ENCODE data around the gene RYR3. TPM values are rescaled to one million over a fixed set of nuclear protein-coding genes. Genes with fewer than 3 reads are reported as not detected.

Gene RYR3
- total and polyA plus RNA-seq, 2 donors (not counting 1 experiment from before 2014, with no cell fraction given) = not detected

DNA sequence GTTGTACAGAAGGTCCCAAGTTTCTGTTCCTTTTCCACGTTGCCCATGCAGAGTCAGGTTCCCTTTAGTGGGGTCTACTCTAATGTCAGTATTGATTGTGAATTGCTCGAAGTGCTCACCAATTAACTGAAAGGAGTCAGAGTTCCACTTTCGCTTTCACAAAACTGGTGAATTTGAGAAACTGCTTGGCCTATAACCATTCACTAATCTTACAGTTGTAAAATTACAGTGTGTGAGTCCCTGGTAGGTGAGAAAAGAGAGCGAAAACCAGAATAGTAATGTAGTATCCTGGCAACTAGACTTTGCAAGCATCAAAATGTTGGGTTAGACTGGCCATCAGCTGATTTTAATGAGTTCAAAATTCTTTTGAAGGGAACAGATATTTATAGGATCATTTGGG lies 420.0 kb downstream of the RYR3 start:
- H3K27me3 Mint-ChIP-seq = no peaks in the 10 kb centered on the region
- Histone ChIP-seq H4K20me1 (ENCODE audit: control insufficient read depth, insufficient read depth, low read length, poor library complexity, severe bottlenecking) (no peaks in the 10 kb centered on the region), H3K79me2 (ENCODE audit: control insufficient read depth, insufficient read depth, low read length) (no peaks in the 10 kb centered on the region), H3K36me3 (replicated peaks in 1 of 2; ENCODE audit: control extremely low read depth in 1 of 2, control insufficient read depth in 1 of 2, extremely low read depth in 1 of 2, insufficient read depth in 2 of 2, low read length in 1 of 2) (no peaks in the 10 kb centered on the region), H3K4me3 (ENCODE audit: control extremely low read depth in 1 of 5, extremely low read depth in 1 of 5, insufficient read depth in 1 of 5, low read depth in 2 of 5, low read length in 4 of 5) (no peak overlapping the region), H3K27me3 (replicated peaks in 1 of 4; ENCODE audit: control extremely low read depth in 1 of 4, control insufficient read depth in 3 of 4, insufficient read depth in 4 of 4, low read length in 3 of 4) (no peaks in the 10 kb centered on the region), H3K4me1 (ENCODE audit: control insufficient read depth in 2 of 2, insufficient read depth in 2 of 2, low read length in 2 of 2) (no peaks in the 10 kb centered on the region), H3K9me3 (ENCODE audit: control extremely low read depth in 1 of 3, control insufficient read depth in 2 of 3, insufficient read depth in 1 of 3, low read length in 2 of 3) (no peaks in the 10 kb centered on the region), H3K9ac (ENCODE audit: low read length) (no peak overlapping the region), H3K4me2 (replicated peaks; ENCODE audit: low read depth, low read length, poor library complexity, severe bottlenecking) (no peak overlapping the region), H2AFZ (ENCODE audit: insufficient read depth, low read depth, low read length, poor library complexity, severe bottlenecking) (no peak overlapping the region), H3K27ac (ENCODE audit: low read length in 2 of 2) (no peak overlapping the region)
- ATAC-seq (ENCODE audit: low read depth) (no peak), DNase-seq (no peak)
- ChIA-PET POLR2A (interaction anchor here (0.7 kb wide), 1 partner anchor 11 kb away, joined by 3 read pairs; no protein-coding TSS in a partner anchor), CTCF (interaction anchor here (0.7 to 1.9 kb wide), 3 partner anchors 8 to 438 kb away, joined by 3 to 7 read pairs (median 7); no protein-coding TSS in a partner anchor)
- 100% methylated on average over 1 of the region's 4 CpGs for WGBS (ENCODE audit: insufficient coverage)
- H3K9me3 Mint-ChIP-seq (ENCODE audit: insufficient read depth) = no peaks in the 10 kb centered on the region
- no peak overlapping the region for H3K27ac Mint-ChIP-seq
- no peaks in the 10 kb centered on the region for H3K4me1 Mint-ChIP-seq
- TF ChIP-seq, protein P1, sequence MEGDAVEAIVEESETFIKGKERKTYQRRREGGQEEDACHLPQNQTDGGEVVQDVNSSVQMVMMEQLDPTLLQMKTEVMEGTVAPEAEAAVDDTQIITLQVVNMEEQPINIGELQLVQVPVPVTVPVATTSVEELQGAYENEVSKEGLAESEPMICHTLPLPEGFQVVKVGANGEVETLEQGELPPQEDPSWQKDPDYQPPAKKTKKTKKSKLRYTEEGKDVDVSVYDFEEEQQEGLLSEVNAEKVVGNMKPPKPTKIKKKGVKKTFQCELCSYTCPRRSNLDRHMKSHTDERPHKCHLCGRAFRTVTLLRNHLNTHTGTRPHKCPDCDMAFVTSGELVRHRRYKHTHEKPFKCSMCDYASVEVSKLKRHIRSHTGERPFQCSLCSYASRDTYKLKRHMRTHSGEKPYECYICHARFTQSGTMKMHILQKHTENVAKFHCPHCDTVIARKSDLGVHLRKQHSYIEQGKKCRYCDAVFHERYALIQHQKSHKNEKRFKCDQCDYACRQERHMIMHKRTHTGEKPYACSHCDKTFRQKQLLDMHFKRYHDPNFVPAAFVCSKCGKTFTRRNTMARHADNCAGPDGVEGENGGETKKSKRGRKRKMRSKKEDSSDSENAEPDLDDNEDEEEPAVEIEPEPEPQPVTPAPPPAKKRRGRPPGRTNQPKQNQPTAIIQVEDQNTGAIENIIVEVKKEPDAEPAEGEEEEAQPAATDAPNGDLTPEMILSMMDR (IDR thresholded peaks at IDR 0.05) = no peak
- TF ChIP-seq EZH2 (IDR thresholded peaks at IDR 0.05; ENCODE audit: borderline replicate concordance, insufficient read depth, low read depth, low read length, poor library complexity, severe bottlenecking) = no peak
- intact Hi-C loops (cut with micrococcal nuclease) = no loop called here
- no peak overlapping the region for H3K4me3 Mint-ChIP-seq

DNA sequence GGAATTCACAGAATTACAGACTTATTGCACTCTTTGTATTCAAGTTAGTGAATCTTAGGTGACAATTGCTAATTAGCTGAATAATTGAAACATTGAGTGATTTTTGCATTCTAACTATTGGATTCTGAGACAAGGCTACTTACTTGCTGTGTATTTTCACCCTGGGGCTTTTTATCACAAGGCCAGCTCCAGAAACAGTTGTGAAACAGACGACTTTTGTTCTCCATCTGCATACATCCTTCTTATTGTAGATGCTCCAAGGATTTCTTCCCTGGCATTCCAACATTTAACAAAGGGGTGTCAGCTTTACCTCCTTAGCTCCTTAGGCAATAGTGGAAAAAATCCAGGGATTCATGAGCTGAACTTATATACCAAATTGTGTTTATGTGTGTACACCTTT lies 424.4 kb downstream of the RYR3 start:
- no peaks in the 10 kb centered on the region for H3K4me1 ChIP-seq (ENCODE audit: control insufficient read depth in 2 of 2, insufficient read depth in 2 of 2, low read length in 2 of 2)
- ATAC-seq (ENCODE audit: low read depth) (no peak), DNase-seq (no peak)
- TF ChIP-seq, protein P1 (IDR thresholded peaks at IDR 0.05) = no peak
- no peak for TF ChIP-seq EZH2 (IDR thresholded peaks at IDR 0.05; ENCODE audit: borderline replicate concordance, insufficient read depth, low read depth, low read length, poor library complexity, severe bottlenecking)
- Mint-ChIP-seq H3K4me1 (no peaks in the 10 kb centered on the region), H3K27ac (no peak overlapping the region), H3K4me3 (no peak overlapping the region), H3K9me3 (ENCODE audit: insufficient read depth) (no peaks in the 10 kb centered on the region), H3K27me3 (no peaks in the 10 kb centered on the region)
- WGBS (ENCODE audit: insufficient coverage) = 63% methylated on average over 1 of the region's 1 CpG
- H3K27ac ChIP-seq (ENCODE audit: low read length in 2 of 2) = no peak overlapping the region
- POLR2A ChIA-PET = no interaction called here
- CTCF ChIA-PET = interaction anchor here (1.2 to 1.9 kb wide), 4 partner anchors 8 to 238 kb away, joined by 4 to 5 read pairs (median 5); no protein-coding TSS in a partner anchor
- H4K20me1 ChIP-seq (ENCODE audit: control insufficient read depth, insufficient read depth, low read length, poor library complexity, severe bottlenecking) = no peaks in the 10 kb centered on the region
- no peaks in the 10 kb centered on the region for H3K27me3 ChIP-seq (replicated peaks in 1 of 4; ENCODE audit: control extremely low read depth in 1 of 4, control insufficient read depth in 3 of 4, insufficient read depth in 4 of 4, low read length in 3 of 4)
- H3K36me3 ChIP-seq (replicated peaks in 1 of 2; ENCODE audit: control extremely low read depth in 1 of 2, control insufficient read depth in 1 of 2, extremely low read depth in 1 of 2, insufficient read depth in 2 of 2, low read length in 1 of 2) = no peaks in the 10 kb centered on the region
- H3K4me3 ChIP-seq (ENCODE audit: control extremely low read depth in 1 of 5, extremely low read depth in 1 of 5, insufficient read depth in 1 of 5, low read depth in 2 of 5, low read length in 4 of 5) = no peak overlapping the region
- no peaks in the 10 kb centered on the region for H3K9me3 ChIP-seq (ENCODE audit: control extremely low read depth in 1 of 3, control insufficient read depth in 2 of 3, insufficient read depth in 1 of 3, low read length in 2 of 3)
- H3K9ac ChIP-seq (ENCODE audit: low read length) = no peak overlapping the region
- H3K4me2 ChIP-seq (replicated peaks; ENCODE audit: low read depth, low read length, poor library complexity, severe bottlenecking) = no peak overlapping the region
- H2AFZ ChIP-seq (ENCODE audit: insufficient read depth, low read depth, low read length, poor library complexity, severe bottlenecking) = no peak overlapping the region
- no peaks in the 10 kb centered on the region for H3K79me2 ChIP-seq (ENCODE audit: control insufficient read depth, insufficient read depth, low read length)
- intact Hi-C loops (cut with micrococcal nuclease) = loop anchor here (5.0 kb wide), 1 partner anchor 472 kb away; no protein-coding TSS in a partner anchor
